SU-DHL-6 (cell line): ENCODE results near the gene DCAF15.
"Not testable (repeated sequence)": the region's sequence is repeated elsewhere in the genome, so short reads cannot be mapped to it uniquely, and the experiment has no call there.

Experiments used
- H2AFZ ChIP-seq: fragments of 200-600 bp; sonication (generic); 2 replicates; pipeline ENCODE4 v1.6.1; 2014; ENCODE audit warnings: low read depth, mild to moderate bottlenecking, moderate library complexity, mixed read lengths, antibody characterized with exemption, low read length; ENCODE audit not compliant: severe bottlenecking
- H3F3A ChIP-seq: fragments of 200-600 bp; shearing (Covaris generic); 2 replicates; pipeline ENCODE4 v1.6.0; 2016; ENCODE audit warnings: antibody characterized with exemption, mild to moderate bottlenecking; ENCODE audit not compliant: insufficient read depth
- H3K27ac ChIP-seq: fragments of 200-600 bp; sonication (generic); 2 replicates; pipeline ENCODE4 v1.5.1; 2016; ENCODE audit warnings: low read depth, mild to moderate bottlenecking, low read length, moderate library complexity, mixed read lengths
- H3K27me3 ChIP-seq: fragments of 200-600 bp; sonication (generic), shearing (Covaris generic); 2 replicates; pipeline ENCODE4 v1.6.0; 2014; ENCODE audit warnings: mild to moderate bottlenecking, low read length
- H3K36me3 ChIP-seq: fragments of 200-600 bp; sonication (generic); 2 replicates; pipeline ENCODE4 v1.6.1; 2014; ENCODE audit warnings: mild to moderate bottlenecking, low read length, mixed read lengths
- H3K4me2 ChIP-seq: fragments of 300-600, 200-600 bp; shearing (Covaris generic), sonication (generic); 2 replicates; pipeline ENCODE4 v1.6.0; 2014; ENCODE audit warnings: low read length, low read depth, mild to moderate bottlenecking; ENCODE audit not compliant: poor library complexity, severe bottlenecking
- H3K4me3 ChIP-seq: fragments of 200-600 bp; sonication (generic); 2 replicates; pipeline ENCODE4 v1.5.1; 2014; ENCODE audit warnings: antibody characterized with exemption, low read length, mild to moderate bottlenecking, mixed read lengths; ENCODE audit not compliant: insufficient read depth, poor library complexity, severe bottlenecking
- H3K79me2 ChIP-seq: fragments of 200-600 bp; sonication (generic); 2 replicates; pipeline ENCODE4 v1.6.1; 2014; ENCODE audit warnings: mild to moderate bottlenecking, low read length, moderate library complexity; ENCODE audit not compliant: insufficient read depth
- H3K9ac ChIP-seq: fragments of 200-600 bp; sonication (generic); 2 replicates; pipeline ENCODE4 v1.7.0; 2014; ENCODE audit warnings: mild to moderate bottlenecking, low read length
- H3K9me2 ChIP-seq: fragments of 200-600 bp; sonication (generic); replicated peaks from 2 replicates; pipeline ENCODE4 v1.6.1; 2014; ENCODE audit warnings: low read length; ENCODE audit not compliant: insufficient read depth
- H3K9me3 ChIP-seq: fragments of 200-600 bp; sonication (generic); 2 replicates; pipeline ENCODE4 v1.6.1; 2014; ENCODE audit warnings: low read length, mixed read lengths; ENCODE audit not compliant: insufficient read depth
- H4K20me1 ChIP-seq: fragments of 200-600 bp; sonication (generic); 2 replicates; pipeline ENCODE4 v1.6.1; 2014; ENCODE audit warnings: low read depth, mild to moderate bottlenecking, antibody characterized with exemption, low read length, moderate library complexity, mixed read lengths
- CTCF ChIP-seq: fragments of 200-600 bp; sonication (generic); IDR thresholded peaks from one replicate; pipeline ENCODE4 v1.5.1; 2017; ENCODE audit warnings: antibody characterized with exemption, mild to moderate bottlenecking, low read length, moderate library complexity; ENCODE audit not compliant: insufficient read depth, poor library complexity, severe bottlenecking
- EZH2phosphoT487 ChIP-seq: fragments of 200-600 bp; sonication (generic), shearing (Covaris generic); conservative IDR thresholded peaks from 2 replicates; pipeline ENCODE4 v1.6.1; 2018; ENCODE audit warnings: mild to moderate bottlenecking, antibody characterized with exemption, low read length, moderate library complexity, mixed read lengths

DCAF15 gene

GRCh38 chr19:13968999-13969398, 16.7 kb downstream of the DCAF15 start:
- Histone ChIP-seq H3K4me3 (no peak overlapping the region), H3K27ac (no peak overlapping the region), H3K9me3 (no peaks in the 10 kb centered on the region), H3K9me2 (no peaks in the 10 kb centered on the region), H3K4me2 (no peak overlapping the region), H3F3A (peaks cover 4% of the 10 kb centered on the region; the same call in 1 of the 2 replicates), H3K36me3 (no peaks in the 10 kb centered on the region), H3K79me2 (no peaks in the 10 kb centered on the region), H2AFZ (no peak overlapping the region), H3K9ac (no peak overlapping the region), H3K27me3 (no peaks in the 10 kb centered on the region), H4K20me1 (no peaks in the 10 kb centered on the region)
- no peak for TF ChIP-seq EZH2phosphoT487
- no peak for TF ChIP-seq CTCF

DNA sequence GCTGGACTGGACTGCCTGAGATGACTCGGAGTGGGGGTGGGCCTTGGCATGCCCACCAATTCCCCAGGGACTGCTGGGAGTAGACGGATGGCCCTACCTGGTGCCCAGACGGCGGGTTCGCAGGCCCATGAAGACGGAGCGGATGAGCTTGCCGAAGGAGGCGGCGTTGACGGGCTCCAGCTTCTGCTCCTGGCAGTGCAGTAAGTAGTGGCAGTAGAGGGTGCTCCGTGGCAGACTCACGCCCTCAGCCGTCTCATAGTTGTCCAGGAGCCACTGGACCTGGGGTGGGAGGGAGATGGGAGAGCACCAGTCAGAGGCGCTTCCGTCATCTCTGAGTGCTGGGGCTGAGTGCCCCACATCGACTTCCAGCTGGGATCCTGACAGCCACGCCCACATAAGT, 17.6 kb downstream of the DCAF15 start:
- Histone ChIP-seq H3K9me2 (no peaks in the 10 kb centered on the region), H3F3A (no peaks in the 10 kb centered on the region), H3K79me2 (no peaks in the 10 kb centered on the region), H2AFZ (no peak overlapping the region), H3K9me3 (no peaks in the 10 kb centered on the region), H3K4me2 (no peak overlapping the region), H3K27ac (no peak overlapping the region), H4K20me1 (no peaks in the 10 kb centered on the region), H3K4me3 (no peak overlapping the region), H3K36me3 (no peaks in the 10 kb centered on the region), H3K9ac (no peak overlapping the region), H3K27me3 (no peaks in the 10 kb centered on the region)
- no peak for TF ChIP-seq EZH2phosphoT487
- no peak for TF ChIP-seq CTCF

- H3K9ac ChIP-seq, H3K4me2 ChIP-seq, H3K9me3 ChIP-seq, H2AFZ ChIP-seq, H3K36me3 ChIP-seq, H4K20me1 ChIP-seq, H3K4me3 ChIP-seq, H3K79me2 ChIP-seq, H3K9me2 ChIP-seq, H3F3A ChIP-seq, H3K27me3 ChIP-seq, H3K27ac ChIP-seq: not testable (repeated sequence)
Observed at GRCh38 chr19:13971868-13972267, 19.6 kb downstream of the DCAF15 start.

DNA sequence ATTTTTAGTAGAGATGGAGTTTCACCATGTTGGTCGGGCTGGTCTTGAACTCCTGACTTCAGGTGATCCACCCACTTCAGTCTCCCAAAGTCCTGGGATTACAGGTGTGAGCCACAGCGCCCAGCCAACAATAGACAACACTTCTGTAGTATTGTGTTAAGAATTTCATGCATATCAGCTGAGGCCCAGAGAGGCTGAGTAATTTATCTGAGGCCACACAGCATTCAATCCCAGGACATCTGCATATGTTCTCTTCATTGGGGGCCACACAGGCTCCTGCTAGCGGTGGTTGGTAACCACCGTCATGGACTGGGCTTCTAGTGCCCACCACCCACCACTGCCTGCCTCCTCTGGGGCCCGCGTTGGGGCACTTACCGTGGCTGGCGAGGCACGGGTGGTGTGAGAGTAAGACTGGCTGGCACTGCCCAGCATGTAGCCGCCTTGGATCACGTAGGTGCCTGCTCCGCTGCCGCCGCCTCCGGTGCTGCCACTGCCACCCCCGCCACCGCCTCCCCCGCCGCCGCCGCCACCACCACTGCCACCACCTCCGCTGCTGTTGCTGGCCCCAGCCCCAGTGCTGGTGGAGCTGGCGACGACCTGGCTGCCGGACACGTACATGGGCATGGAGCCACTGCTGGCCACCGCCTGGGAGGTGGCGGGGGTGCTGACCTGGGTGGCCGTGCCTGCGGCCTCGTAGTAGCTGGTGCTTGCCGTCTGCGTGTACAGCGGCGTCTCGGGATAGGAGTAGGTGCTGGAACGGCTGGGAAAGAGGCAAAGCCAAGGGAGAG, 20.3 kb downstream of the DCAF15 start:
- H3K4me3 ChIP-seq = no peak overlapping the region
- H3K9ac ChIP-seq = no peak overlapping the region
- no peak overlapping the region for H3K27ac ChIP-seq
- H2AFZ ChIP-seq = no peak overlapping the region
- no peaks in the 10 kb centered on the region for H3K36me3 ChIP-seq
- no peak overlapping the region for H3K4me2 ChIP-seq
- no peaks in the 10 kb centered on the region for H3K9me3 ChIP-seq
- no peaks in the 10 kb centered on the region for H4K20me1 ChIP-seq
- no peaks in the 10 kb centered on the region for H3F3A ChIP-seq
- no peaks in the 10 kb centered on the region for H3K9me2 ChIP-seq
- TF ChIP-seq CTCF = no peak
- no peak for TF ChIP-seq EZH2phosphoT487
- no peaks in the 10 kb centered on the region for H3K79me2 ChIP-seq
- no peaks in the 10 kb centered on the region for H3K27me3 ChIP-seq

DNA sequence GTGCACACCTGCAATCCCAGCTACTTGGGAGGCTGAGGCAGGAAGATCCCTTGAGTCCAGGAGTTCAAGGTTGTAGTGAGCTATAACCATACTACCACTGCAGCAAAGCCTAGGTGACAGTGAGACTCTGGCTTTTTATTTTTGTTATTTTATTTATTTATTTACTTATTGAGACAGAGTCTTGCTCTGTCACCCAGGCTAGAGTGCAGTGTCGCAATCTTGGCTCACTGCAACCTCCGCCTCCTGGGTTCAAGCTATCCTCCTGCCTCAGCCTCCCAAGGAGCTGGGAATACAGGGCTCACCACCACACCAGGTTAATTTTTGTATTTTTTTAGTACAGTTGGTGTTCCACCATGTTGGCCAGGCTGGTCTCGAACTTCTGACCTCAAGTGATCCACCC, 21.2 kb downstream of the DCAF15 start:
- H3K27ac ChIP-seq, H3K79me2 ChIP-seq, H3K4me2 ChIP-seq, H3K4me3 ChIP-seq, H3K27me3 ChIP-seq, H3K9me3 ChIP-seq, H3K9ac ChIP-seq, H4K20me1 ChIP-seq, H3K36me3 ChIP-seq, H3F3A ChIP-seq, H3K9me2 ChIP-seq, H2AFZ ChIP-seq: not testable (repeated sequence)
